ENCODE measurements around the gene PRR11.
"Not testable (repeated sequence)": the region's sequence is repeated elsewhere in the genome, so short reads cannot be mapped to it uniquely, and the experiment has no call there.

The PRR11 gene

GRCh38 chr17:59155439-59156177 is at the start of gene PRR11:
TSS of gene PRR11 (plus strand) at chr17:59155746. CDS start at chr17:59169753, 14,007 bp downstream.
- peak; percentile 88 for DNase-seq

DNA sequence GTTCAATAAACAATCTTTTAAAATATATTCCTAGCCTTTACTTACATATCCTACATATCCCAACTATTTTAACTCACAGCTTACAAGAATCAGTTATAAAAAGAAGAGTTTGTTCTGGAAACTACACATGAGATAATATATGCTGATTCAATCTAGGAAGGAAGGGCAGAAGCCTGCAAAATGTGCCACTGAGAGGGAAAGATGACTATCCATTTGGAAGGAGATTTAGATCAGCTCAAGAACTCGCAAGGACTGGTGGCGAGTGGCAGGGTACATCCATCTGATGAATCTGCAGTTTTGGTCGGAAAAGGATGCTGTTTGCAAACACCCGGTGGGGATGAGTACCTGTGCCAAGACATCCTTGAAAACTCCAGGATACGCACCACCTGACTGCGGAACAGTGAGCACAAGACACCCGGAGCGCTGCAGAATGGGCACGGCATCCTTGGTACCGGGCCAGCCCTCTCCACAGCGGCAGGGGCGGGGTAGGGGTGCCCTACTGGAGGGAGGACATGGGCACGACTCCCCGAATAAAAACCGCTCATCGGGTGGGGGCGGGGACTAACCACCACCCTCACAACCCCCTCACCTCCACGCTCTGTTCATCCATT is 49.6 kb upstream of the PRR11 start:
- peak; percentile 83 for DNase-seq

- DNase-seq: peak; percentile 99
Measured at GRCh38 chr17:59106463-59107305, 48.9 kb upstream of the PRR11 start, which contains the start of gene TRIM37. TSS of gene TRIM37 (minus strand) at chr17:59106880. CDS start at chr17:59106461, 419 bp downstream.

GRCh38 chr17:59107306-59107670 is 48.3 kb upstream of the PRR11 start:
- DNase-seq: no peak

- no peak for DNase-seq
Measured at GRCh38 chr17:59108400-59109102, 47.0 kb upstream of the PRR11 start.

DNA sequence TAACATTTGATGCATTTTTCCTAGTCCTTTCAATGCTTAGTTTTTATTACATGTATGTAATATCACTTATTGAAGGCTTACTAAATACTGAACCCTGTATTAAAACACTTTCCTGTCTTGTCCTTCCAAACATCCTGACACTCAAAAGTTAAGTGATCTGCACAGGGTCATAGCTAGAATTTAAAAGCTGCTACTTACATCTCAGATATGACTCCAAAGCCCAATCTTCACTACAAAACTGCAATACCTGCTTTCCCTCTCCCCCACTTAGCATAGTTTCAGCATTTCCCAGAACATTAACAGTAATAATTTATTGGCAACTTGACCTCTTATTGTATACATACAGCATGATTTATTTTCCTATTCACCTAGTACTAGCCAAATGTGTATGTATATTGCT is 44.6 kb upstream of the PRR11 start:
- no peak for DNase-seq

GRCh38 chr17:59111539-59111938 is 44.0 kb upstream of the PRR11 start:
- no peak for DNase-seq

GRCh38 chr17:59115474-59115873 is 40.1 kb upstream of the PRR11 start:
- no peak for DNase-seq

- no peak for DNase-seq
Measured at GRCh38 chr17:59121901-59122480, 33.6 kb upstream of the PRR11 start.

GRCh38 chr17:59124665-59125064 is 30.9 kb upstream of the PRR11 start:
- DNase-seq: no peak

- no peak for DNase-seq
Measured at GRCh38 chr17:59126809-59127417, 28.6 kb upstream of the PRR11 start.

GRCh38 chr17:59129814-59130213 is 25.7 kb upstream of the PRR11 start:
- DNase-seq: no peak

- DNase-seq: no peak
Measured at GRCh38 chr17:59131131-59131530, 24.4 kb upstream of the PRR11 start.

- not testable (repeated sequence) for DNase-seq
Measured at GRCh38 chr17:59138339-59138738, 17.2 kb upstream of the PRR11 start.

- DNase-seq: no peak
Measured at GRCh38 chr17:59139939-59140338, 15.6 kb upstream of the PRR11 start.

DNA sequence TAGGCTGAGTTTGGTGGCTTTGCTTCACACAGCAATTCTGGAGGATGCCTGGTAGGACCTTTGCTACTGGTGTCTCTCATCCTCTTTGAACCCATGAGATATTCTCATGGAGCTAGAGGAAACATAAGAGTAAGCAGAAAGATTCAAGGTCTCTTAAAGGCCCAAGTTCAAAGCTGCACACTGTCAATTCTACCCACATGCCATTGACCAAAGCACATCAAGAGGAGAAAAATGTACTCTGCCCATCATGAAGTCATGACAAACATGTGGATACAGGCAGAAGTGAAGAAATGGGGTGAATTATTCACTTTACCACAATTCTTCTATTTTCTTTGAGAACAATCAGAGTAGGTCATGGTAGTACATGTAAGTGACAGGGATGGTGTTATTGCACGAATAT is 13.7 kb upstream of the PRR11 start:
- no peak for DNase-seq

- no peak for DNase-seq
Measured at GRCh38 chr17:59145571-59146096, 9.9 kb upstream of the PRR11 start.

- no peak for DNase-seq
Measured at GRCh38 chr17:59149051-59149450, 6.5 kb upstream of the PRR11 start.

- no peak for DNase-seq
Measured at GRCh38 chr17:59149841-59150511, 5.6 kb upstream of the PRR11 start.

DNA sequence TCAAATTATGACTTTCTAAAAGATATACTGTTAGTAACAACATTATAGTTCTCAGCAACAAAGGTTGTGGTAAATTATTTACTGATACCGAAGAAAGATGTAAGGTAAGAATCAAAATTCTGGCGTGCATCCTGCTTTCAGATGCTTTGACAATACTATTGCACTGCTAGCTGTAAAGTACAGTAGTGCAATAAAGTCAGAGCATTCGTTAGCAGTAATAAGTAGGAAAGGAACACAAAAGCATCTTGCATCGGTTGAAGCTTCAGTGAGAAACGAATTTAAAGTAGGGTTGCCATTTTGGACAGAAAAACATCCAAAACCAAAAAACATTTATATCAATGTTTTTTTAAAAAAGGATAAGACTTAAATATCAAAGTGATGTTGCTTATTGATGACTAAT is 4.5 kb upstream of the PRR11 start:
- no peak for DNase-seq

GRCh38 chr17:59151591-59151990 is 4.0 kb upstream of the PRR11 start:
- no peak for DNase-seq
